NOMO-1 treated with dmso at 0.1 percent for 144 hours (cell line): ENCODE results near the gene ADGRV1.
A peak's percentile ranks its signal among the peaks of the same experiment; 100 is the strongest.
"Not testable (repeated sequence)": the region's sequence is repeated elsewhere in the genome, so short reads cannot be mapped to it uniquely, and the experiment has no call there.

ENCODE experiments used
- DNase-seq: peaks from one replicate; lab custom pipeline; 2025; ENCODE audit not compliant: unreplicated experiment; lab: John Stamatoyannopoulos, UW

ADGRV1 gene

DNA sequence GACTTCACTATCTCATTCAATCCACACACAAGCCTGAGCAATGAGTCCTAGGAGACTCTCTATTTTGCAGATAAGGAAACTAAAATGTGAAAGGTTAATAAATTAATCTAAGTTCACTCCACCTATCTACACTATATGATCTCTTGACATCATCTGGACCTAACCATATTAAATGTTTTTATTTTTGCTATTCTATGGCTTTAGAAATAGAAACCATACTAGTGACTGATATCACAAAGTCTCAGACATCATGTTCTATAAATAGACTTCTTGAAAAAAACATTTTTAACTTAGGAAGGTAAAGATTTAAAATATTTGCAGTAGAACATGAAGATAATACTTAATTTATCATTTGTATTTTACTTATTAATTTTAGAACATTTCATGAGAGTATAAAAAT is 9.4 kb upstream of the ADGRV1 start:
- no peak for DNase-seq

DNA sequence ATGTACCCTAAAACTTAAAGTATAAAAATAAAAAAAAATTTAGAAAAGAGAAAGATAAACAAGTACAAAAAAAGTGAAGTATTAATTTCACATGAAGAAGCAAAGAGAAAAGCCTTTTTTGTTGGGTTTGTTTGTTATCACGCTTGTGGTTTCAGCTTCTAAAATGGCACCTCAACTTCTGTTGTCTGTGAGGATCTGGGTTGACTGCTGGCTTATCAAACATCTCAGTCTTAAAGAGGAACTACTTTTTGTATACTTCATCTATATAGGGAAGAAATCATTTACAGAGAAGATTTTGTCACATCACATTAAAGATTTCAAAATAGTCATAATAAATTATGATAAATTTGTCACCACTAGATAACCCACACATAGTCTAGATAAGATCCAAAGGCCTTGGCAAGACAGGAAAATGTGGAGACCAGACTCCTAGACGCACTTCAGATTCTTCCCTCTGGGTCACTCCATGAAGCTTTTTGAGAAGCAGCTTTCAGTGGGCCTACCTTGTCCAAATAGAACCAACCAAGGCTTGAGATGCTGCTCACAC is 8.8 kb upstream of the ADGRV1 start:
- peak; percentile 2 for DNase-seq

DNA sequence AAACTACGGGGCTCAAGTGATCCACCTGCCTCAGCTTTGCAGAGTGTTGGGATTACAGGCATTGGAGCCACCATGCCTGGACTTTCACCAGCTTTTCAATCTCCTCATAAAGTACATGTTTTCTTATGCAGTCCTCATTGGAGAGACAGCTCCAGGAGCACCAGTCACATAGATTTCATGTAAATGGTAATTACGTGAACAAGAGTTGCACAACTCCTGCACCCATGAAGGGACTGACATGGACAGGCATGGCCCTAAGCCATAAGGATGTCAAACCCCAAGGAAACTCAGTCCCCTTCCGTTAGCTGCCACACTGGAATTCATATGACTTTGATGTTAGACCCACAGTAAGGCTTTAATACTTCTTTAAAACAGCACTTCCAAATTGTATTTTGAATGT is 7.6 kb upstream of the ADGRV1 start:
- peak; percentile 0 for DNase-seq

DNA sequence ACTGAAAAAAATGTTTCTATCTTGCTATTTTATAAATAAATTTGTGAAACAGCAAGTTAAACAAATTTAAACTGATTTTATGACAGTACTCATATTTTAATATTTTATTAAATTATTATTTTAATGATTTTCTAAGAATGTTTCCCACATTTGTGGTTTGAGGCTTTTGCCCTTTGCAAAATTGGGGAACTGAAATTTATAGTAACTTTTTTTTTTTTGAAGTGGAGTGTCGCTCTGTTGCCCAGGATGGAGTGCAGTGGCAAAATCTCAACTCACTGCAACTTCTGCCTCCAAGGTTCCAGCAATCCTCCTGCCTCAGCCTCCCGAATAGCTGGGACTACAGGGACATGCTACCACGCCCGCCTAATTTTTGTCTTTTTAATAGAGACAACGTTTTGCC is 7.2 kb upstream of the ADGRV1 start:
- peak; percentile 4 for DNase-seq

DNA sequence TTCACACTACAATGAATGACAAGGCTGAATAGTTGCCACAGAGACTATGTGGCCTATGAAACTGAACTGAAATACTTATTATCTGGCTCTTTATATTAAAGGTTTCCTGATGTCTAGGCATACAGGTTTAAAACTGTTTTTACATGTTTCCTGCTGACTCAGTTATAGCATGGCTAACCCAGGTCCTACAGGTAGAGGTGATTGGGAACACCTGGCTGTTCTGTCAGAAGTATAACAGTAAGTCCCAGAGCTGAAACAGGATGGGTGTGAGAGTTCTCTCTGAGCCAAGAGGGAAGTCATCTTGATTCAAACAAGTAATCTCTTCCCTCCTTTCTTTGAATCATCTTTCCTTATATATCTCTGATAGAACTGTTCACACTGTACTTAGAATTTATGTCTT is 4.9 kb upstream of the ADGRV1 start:
- no peak for DNase-seq

DNA sequence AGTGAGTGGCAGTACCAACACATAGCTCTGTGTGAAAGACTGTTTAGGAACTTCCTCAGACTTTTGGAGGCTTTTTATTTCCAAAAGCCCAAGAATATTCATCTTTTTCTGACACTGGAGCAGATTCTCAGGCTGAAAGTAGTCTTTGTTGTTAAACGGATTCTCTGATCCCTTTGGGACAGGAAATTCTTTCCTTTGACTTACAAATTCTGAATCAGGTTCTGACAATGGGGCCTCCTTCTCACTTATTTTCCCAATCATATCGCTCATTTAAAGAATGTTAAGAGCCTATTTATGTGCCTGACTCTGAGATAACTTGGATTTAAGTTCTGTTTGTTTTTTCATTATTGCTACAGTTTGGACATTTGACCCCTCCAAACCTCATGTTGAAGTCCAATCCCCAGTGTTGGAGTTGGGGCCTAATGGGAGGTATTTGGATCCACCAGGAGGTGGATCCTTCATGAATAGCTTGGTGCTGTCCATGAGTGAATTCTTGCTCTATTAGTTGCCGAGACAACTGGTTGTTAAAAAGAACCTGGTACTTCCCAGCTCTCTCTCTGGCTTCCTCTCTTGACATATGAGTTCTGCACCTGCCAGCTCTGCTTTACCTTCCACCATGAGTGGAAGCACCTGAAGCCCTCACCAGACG is 4.1 kb upstream of the ADGRV1 start:
- no peak for DNase-seq

DNA sequence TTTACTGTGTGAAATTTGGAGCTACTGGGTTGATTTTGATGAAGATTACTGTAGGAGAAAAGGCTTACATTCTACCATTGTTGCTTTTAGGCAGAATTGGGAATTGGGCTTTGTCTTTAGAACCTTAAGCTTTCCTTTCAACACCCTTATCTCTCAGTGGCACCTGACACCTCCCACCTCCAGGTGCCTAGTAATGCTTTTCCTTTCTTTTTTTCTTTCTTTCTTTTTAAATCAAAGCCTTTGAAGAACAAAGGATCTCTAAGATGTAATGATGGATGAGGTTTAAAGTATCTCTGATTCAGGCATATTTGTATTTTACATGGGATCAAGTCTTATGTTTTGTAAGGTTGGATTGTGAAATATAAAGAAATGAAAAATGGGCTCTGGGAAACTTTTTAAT is 2.9 kb upstream of the ADGRV1 start:
- DNase-seq, result no peak

DNA sequence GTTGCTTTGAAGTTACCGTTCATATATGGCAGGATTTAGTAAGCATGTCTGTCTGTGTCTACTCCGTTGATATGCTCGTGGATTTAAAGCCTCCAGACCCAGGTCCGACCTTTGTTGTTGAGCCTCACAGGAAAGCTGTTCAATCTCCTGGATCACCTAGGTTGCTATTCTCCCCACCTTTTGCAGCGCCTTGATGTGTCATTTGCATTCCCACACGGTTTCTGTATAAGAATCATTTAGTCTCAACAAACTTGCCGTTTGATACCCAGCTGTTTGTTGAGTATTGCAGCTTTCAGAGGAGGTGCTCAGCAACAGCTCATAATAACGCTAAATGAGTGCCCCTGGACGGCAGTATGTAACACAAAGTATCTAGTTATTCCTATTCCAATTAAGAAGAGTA is 1.2 kb upstream of the ADGRV1 start:
- no peak for DNase-seq

DNA sequence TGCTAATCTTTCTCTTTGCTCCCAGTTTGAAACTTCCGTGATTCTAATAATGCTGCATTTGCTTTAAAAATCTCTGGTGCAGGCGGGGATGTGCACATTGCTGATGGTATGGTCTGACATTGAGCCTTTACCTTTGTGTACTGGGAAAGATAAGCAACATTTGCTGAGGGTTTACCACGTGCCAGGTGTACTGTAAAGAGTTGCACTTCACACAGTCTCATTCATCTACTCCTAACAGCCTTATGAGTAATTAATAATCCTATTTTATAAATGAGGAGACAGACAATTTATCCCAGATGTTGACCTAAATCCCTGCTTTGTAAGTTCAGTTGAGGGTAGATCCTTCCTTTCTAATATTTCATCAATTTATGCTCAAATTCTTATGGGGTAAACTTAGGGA is 726 bp upstream of the ADGRV1 start:
- DNase-seq, result no peak

DNA sequence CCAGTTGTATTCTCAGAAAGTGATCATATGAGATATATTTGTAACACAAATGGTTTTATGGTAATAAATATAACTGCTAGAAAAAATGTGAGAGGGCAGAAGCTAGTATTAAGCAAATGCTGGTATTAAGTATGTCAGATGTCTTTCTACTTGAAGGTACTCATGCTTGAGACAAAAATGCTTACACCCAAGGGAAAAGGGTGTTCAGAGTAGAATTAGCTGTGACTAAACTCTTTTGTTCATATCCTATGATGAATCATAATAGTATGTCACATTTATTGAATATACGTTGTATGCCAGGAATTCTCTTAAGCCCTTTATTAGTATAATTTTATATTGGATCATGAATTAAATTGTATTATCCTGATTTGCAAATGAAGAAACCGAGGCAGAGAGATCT is 2.2 kb downstream of the ADGRV1 start:
- DNase-seq, result no peak

DNA sequence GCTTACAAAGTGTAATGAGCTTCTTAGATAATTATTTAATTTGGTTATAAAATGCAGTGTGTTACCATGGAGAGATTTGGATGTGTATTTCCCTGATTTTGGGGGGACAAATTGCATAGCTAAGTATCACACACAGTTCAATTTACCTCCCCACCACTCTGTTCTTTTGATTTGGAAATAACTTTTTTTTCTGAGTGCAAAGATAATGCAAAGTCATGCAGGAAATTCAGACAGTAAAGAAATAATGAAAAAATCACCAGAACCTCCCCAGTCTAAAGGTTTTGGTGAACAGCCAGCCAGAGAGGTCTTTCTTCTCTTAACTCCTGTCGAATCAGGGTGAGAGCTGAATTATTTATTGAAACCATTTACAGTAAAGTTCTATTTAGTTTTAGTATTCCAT is 3.2 kb downstream of the ADGRV1 start:
- no peak for DNase-seq

DNA sequence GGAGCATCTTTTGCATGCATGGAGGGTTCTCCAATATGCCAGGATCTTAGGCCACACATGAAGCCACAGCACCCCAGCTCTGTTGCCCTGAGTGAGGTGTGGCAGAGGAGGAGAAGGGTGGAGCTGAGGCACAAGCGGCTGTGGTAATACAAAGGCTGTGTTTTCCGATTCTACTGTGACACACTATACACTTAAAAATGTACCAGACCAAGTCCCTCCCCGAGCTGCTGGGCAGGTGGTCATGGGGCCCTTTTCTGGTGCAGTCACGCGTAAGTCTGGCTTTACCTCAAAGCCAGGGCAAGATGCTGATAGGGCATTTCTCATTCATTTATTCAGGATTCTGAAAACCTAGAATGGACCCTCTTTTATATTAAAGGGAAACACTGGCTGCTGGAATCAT is 3.7 kb downstream of the ADGRV1 start:
- no peak for DNase-seq

DNA sequence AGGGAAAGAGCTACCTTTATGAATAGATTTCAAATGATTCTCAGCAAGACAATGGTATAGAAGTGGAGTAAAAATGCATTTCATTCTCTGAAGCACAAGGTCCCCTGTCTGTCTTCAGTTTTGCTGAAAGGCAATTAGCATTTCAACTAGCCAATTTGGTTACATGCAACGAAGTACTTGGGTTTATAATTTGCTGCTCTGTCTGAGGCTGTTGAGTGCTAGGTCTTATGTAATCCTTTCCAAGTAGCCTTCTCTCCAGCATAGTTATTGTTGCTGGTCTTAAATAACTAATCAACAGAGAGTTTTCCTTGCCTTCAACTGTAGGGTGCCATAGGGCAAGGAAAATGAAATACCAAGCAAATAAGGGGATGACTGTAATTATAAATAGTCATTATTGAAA is 4.5 kb downstream of the ADGRV1 start:
- no peak for DNase-seq

DNA sequence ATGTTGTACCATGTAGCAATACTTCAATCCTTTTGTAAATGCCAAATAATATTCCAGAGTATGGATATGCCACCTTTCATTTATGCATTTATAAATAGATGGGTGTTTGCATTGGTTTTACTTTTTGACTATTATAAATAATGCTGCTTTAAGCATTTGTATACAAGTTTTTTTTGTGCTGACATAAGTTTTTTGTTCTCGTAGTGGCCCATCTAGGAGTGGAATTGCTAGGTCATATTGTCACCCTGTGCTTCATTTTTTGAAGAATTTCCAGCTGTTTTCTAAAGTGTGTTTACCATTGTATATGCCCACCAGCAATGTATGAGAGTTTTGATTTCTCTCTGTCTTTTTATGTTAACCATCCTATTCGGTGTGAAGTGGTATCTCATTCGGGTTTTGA is 6.9 kb downstream of the ADGRV1 start:
- no peak for DNase-seq

DNA sequence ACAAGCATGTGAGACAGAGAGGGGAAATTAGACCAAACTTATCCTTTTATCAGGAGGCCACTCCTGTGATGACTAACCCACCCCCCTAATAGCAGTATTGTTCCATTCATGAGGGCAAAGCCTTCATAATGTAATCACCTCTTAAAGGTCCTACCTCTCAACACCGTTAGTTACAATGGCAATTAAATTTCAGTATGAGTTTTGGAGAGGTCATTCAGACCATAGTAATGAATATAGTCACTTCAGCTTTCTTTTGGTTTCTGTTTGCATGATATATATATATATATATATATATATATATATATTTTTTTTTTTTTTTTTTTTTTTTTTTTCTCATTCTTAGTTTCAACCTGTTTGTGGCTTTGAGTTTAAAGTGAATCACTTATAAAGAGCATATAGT is 10.5 kb downstream of the ADGRV1 start:
- DNase-seq, result no peak

DNA sequence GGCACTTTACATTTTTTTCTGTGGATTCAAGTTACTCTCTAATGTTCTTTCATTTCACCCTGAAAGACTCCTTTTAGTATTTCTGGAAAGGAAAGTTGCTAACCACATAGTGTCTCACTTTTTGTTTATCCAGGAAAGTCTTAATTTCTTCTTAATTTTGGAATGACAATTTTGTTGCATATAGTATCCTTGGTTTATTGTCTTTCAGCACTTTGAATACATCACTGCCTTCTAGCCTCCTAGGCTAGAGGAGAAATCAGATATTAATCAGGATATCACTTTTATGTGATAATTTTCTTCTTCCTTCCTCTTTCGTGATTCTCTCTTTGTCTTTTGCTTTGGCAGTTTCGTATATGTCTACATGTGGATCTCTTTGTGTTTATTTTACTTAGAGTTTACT is 11.4 kb downstream of the ADGRV1 start:
- no peak for DNase-seq

DNA sequence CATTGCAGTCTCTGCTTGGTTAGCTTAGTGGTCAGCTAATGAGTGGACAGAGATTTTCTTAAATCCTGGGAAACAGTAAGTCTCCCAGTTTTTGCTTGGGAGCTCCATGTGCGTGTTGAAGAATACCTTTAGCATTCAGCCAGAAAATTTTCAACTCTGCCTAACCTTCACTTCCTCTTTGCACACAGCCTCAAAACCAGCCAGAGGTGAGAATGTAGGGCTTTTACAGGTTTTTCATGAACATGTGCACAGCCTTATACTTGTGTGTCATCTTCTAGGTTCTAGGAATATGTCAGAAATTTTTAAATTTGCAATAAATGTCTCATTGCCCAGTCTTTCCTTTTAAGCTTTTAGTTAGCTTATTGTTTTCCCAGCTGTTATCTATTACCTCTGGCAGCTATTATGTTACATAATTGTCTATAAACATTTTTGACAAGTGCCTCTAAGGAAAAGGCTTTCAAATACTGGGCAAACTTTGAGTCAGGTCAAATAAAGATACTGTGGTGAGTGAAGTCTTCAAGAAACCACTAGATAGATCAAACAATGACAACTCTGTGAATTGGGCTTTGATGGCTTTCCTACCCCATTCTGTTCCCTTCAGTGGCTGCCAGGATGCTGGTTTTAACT is 12.7 kb downstream of the ADGRV1 start:
- DNase-seq, result no peak

DNA sequence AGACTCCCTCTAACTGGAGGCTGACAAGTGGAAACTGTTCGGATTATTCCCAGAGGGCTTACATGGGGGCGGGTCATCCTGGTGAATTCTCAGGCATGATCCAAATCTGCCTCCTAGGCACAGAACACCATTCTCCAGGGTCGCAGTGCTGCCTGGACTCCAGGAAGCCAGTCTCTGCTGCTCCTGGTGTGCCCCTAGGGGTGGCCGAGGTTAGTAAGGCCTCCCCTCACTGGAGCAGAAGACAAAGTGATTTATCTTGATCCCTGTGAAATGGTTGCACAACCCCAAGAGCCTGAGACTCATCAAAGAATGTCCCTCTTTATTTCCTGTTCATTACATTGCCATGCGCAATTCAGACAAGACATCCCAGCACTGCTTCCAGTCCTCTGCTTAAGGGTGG is 17.1 kb downstream of the ADGRV1 start:
- no peak for DNase-seq

DNA sequence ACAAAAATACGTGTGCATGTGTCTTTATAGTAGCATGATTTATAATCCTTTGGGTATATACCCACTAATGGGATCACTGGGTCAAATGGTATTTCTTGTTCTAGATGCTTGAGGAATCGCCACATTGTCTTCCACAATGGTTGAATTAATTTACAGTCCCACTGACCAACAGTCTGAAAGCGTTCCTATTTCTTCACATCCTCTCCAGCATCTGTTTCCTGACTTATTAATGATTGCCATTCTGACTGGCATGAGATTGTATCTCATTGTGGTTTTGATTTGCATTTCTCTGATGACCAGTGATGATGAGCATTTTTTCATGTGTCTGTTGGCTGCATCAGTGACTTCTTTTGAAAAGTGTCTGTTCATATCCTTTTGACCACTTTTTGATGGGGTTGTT is 18.0 kb downstream of the ADGRV1 start:
- DNase-seq, result not testable (repeated sequence)

DNA sequence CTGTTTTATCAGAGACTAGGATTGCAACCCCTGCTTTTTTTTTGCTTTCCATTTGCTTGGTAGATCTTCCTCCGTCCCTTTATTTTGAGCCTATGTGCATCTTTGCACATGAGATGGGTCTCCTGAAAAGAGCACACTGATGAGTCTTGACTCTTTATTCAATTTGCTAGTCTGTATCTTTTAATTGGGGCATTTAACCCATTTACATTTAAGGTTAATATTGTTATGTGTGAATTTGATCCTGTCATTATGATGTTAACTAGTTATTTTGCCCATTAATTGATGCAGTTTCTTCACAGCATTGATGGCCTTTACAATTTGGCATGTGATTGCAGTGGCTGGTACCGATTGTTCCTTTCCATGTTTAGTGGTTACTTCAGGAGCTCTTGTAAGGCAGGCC is 21.3 kb downstream of the ADGRV1 start:
- not testable (repeated sequence) for DNase-seq

DNA sequence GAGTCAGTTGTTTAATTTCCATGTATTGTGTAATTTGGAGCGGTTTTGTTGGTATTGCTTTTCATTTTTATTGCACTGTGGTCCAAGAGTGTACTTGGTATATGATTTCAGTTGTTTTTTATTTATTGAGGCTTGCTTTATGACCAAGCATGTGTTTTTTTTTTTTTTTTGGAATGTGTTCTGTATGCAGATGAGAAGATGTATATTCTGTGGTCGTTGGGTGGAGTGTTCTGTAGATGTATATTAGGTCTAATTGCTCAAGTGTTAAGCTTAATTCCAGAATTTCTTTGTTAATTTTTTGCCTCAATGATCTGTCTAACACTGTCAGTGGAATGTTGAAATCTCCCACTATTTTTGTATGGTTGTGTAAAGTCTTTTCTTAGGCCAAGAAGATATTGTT is 23.4 kb downstream of the ADGRV1 start:
- no peak for DNase-seq

DNA sequence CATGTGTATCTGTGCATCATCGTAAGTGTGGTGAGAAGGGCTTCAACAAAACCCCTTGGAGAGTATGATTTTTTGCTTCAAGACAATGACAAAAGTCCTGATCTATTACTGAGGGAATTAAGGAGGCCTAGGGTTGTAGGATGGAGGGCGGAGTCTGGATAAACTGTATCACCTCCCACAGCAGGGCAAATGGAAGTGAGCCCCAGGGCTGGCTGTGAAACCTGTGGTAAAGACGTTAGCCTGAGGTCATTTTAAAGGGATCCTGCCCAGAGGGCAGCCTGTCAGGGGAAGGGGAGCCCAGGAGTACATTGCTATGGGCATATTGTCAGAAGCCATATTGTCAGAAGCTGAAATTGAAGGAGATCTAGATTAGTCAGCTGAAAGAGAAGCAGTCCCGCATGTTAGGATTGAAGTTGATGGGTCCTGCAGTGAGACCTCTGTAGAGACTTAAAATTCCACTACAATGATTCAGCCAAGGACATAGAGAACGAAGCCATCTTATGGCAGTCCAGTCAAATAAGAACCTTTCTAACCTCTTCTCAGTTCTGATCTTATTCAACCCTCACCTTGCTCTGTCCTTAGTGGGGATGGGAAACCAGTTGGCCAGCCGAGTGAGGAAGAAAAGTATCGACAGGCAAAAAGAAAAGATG is 26.9 kb downstream of the ADGRV1 start:
- DNase-seq, result no peak
